Embryonic facial prominence (tissue), 1 donor: Measurements from ENCODE around the gene TBC1D5.
"Not testable (repeated sequence)": the region's sequence is repeated elsewhere in the genome, so short reads cannot be mapped to it uniquely, and the experiment has no call there.

Source experiments
- DNase-seq: peaks from one replicate; pipeline ENCODE4 v3.0.0-alpha.2; 2016; ENCODE audit errors: extremely low spot score

The TBC1D5 gene

DNA sequence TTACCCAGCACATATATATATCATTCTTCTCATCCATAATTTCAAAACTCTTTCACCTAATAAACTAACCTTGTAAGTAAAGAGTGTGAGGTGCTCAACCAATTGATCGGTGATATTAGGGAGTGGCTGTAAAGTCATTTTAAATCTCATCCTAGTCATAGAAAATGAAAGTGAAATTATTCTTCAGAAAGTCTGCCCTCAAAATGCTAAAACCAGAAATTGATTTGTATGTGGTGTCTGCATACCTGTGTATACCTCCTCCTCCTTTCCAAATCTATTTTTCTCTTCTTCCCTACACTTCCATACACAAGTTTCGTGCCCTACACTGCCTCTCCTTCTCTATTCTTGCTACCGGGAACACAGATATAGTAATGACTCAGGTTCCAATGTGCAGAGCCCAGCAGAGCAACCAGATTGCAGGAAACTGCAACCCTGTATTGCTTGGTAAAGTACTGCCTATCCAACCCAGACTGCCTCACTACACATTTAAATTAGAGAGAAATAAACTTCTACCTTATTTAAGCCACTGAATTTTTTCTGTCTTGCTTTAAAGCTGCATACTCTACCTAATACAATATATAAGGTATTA lies 7.4 kb upstream of the TBC1D5 start:
- no peak for DNase-seq

DNA sequence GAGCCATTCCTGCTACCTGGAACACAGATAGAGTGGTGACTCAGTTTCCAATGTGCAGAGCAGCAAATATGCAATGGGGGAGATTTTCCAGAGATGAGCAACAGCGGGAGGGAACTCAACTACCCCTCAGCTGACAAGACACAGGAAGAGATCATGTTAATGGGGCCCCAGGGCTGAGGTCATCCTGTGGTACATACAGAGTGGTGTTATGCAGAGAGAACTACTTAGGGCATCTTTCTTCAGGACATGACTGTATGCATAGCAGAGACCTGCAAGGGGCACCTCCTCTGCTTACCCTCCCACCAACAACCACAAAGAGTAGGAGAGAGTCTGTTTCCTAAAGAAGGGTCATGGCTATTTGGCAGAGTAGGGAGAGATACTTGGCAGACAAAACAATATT lies 6.8 kb upstream of the TBC1D5 start:
- no peak for DNase-seq

DNA sequence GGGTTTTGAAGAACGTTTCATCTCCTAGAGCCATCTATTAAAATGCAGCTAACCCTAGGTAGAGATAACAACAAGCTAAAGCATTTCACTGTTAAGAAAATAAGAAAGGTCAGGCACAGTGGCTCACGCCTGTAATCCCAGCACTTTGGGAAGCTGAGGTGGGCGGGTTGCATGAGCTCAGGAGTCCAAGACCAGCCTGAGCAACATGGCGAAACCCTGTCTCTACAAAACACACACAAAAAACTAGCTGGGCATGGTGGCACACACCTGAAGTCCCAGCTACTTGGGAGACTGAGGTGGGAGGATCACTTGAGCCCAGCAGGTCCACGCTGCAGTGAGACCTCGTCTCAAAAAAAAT lies 5.4 kb upstream of the TBC1D5 start:
- DNase-seq = no peak

DNA sequence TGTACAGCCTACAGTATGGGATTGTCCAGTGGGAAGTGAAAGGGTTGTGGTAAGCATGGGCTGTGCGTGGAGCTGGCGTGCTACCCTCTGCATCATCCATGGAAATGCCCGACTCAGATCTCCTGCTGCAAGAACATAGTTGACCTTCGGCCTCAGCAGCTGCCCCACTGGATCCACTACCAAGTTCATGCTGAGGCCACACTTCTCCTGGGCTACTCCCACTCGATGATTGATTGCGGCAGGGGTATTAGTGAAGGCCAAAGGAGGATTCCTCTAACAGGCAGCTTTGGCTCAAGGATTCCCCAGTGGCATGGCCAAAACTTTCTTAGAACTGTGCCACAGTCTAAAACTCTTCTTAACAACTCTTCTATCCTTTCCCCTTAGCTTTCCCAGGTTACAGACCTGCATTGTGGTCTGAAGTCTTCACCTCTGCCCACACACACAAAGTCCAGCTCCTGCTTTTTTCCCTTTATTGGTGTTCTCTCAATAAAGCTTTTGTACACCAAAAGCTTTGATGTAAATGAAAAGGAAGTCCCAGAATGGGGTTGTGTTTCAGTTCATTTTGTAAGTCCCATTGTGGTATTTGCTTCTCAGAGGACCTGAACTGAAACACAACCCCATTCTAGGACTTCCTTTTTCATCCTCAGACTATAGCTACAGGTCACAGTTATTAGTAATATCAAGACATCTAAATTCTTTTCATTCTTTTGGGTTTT lies 4.9 kb upstream of the TBC1D5 start:
- DNase-seq = no peak

DNA sequence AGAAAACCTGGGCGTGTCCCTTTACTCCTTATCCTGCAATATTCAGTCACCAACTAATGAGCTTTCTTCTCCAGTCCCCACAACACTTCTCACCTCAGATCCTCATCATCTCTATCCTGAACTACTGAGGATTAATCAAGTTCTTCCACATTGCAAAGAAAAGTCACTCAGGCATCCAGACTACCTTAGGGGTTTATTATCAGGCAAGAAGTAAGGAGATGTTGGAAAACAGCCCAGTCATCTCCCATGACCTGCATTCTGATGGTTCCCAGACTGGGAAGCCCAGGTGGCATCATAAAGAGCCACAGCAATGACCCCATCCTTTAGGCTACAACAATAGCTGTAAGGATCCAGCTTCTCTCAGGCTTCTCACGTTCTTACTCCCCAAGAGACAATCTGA lies 3.5 kb upstream of the TBC1D5 start:
- no peak for DNase-seq

- DNase-seq = no peak
These were observed 2.9 kb upstream of the TBC1D5 start for GRCh38 chr3:17745301-17745700.

- no peak for DNase-seq
These were observed 2.3 kb upstream of the TBC1D5 start for GRCh38 chr3:17744693-17745092.

GRCh38 chr3:17743658-17743995 lies 1.2 kb upstream of the TBC1D5 start:
- peak; percentile 2 for DNase-seq

DNA sequence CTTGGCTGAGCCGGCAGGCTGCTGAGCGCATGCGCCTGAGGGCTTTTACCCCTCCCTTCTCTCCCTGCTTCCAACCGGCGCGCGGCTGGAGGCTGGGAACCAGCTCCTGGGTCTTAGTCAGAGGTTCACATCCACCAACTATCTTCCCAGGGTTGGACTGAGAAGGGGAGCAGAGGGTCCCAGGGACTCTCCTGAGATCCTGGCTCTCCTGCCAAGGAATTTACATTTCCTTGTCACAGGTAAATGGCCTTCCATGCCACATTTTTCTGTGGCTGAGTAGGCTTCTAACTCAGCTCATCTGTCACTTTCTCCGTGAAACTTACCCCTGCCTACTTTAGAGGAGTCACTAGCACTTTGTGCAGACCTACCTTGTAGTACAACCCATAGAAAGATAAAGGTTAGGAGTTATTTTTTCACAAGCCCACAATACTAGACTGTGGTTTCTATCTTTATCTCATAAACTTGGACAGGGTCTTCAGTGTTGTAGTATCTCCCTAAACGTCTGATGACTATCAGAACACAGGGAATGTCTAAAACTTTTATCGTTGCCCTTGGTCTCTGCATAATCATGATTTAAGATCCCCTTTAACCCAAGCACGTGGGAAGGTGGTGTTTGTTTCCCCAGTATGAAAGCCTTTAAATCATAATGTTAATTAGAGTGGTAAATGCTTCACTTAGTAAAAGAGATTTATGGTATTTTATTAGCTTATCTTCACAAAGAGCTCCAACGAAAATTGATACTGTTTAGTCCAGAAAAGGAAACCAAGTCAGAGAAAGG lies 638 bp upstream of the TBC1D5 start:
- DNase-seq = peak; percentile 0

DNA sequence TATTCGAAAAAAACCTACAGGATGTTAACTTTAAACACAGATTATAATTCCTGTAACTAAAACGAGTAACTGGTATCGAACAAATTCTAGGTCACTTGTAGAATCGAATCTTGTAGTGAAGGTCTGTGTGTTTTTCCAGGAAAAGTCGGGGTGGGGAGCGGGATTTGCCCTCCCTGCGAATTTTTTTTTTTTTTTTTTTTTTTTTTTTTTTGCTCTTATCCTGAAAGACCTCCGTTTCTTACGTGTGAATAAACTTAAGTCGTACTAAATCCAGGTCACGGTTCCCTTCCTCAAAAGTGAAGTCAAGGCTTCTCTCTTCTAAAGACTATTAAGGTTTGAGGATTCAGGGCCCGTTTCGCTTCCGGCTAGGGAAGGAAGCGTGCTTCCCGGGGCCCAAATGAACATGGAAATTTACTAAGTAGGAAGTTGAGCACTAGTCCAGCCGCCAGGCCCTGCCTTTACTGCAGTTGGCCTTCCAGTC lies 770 bp downstream of the TBC1D5 start:
- DNase-seq = peak; percentile 13

DNA sequence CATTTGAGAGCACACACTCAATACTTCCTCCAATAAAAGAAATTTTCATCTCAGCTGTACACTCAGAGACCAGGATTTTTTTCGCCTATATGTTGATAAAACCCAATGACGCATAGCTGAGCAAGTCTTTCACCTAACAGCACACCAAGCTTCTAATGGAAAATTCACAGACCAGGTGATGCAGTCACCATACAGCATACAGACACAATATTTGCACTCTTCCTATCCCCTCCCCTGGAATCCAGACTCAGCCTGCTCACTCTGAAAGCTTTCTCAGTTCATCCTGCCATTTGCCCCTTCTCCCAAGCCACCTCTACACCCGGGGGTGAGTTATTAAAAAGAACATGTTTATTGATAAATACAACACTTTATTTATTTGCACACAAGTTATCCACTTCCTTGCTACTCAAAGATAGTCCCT lies 1.7 kb downstream of the TBC1D5 start:
- no peak for DNase-seq

- DNase-seq = no peak
These were observed 3.5 kb downstream of the TBC1D5 start for GRCh38 chr3:17738921-17739320.

- DNase-seq = no peak
These were observed 4.2 kb downstream of the TBC1D5 start for GRCh38 chr3:17738219-17738618.

GRCh38 chr3:17737591-17737990 lies 4.8 kb downstream of the TBC1D5 start:
- no peak for DNase-seq

DNA sequence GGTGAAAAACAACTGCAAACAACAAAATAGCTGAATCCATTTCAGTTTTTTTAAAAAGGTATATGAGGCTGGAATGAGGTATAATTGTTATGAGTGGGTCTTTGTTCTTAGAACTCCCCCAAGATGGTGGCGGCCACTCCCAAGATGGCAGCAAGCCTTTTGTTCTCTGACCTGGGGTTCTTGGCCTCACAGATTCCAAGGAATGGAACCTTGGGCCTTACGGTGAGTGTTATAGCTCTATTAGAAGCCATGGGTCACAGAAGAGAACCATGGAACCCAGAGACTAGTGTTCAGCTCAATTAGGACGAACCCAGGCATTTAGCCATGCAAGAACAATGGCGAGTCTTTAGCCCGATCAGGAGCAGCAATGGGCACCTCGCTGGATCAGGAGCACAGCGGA lies 7.1 kb downstream of the TBC1D5 start:
- not testable (repeated sequence) for DNase-seq

DNA sequence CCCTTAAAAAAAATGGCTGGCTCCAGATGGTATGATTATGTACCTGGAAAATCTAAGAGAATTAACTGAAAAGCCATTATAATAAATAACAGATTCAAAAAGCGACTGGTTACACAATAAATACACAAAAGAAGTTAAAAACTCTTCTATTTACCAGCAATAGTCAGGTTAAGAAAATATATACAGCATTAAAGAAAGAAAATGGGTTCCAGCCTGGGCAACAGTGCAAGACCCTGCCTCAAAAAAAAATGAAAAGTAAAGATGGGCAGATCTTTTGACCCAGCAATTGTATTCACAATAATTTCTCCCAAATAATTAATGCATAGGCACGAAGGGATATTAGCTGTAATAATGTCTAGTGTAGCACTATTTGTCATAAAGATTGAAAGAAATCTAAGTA lies 8.7 kb downstream of the TBC1D5 start:
- DNase-seq = no peak

GRCh38 chr3:17733215-17733614 lies 9.2 kb downstream of the TBC1D5 start:
- no peak for DNase-seq

DNA sequence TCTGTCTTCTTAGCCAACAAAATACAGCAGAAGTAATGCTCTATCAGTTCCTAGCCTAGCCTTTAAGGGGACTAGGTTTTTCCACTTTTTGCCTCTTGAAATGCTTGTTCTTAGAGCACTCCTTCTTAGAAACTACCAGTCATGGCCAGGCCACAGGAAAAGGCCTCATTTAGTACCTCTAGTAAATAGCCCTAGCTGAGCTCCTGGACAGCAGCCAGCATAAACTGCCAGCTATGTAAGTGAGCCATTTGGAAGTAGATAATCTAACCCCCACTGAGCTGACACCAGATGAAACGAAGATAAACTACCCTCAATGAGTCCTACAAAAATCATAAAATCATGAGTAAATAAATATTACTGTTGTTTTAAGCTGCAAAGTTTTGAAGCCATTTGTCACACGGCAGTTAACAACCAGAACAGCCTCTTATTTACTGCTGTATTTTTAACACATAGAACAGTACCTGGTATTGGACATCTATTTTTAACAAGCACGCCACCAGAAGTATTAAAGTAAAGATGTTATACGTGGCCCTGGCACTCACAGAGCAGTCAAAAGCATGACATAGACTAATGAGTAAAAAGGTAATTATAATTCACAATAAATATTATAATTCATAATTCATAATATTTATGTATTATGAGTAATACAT lies 12.0 kb downstream of the TBC1D5 start:
- no peak for DNase-seq

DNA sequence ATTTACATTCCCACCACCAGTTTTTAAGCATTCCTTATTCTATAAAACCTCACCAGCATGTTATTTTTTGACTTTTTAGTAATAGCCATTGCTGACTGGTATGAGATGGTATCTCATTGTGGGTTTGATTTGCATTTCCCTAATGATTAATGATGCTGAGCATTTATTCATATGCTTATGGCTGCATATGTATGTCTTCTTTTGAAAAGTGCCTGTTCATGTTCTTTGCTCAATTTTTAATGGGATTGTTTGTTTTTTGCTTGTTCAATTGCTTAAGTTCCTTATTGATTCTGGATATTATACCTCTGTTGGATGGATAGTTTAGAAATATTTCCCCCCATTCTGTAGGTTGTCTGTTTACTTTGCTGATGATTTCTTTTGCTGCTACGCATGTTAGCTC lies 16.1 kb downstream of the TBC1D5 start:
- DNase-seq = no peak

DNA sequence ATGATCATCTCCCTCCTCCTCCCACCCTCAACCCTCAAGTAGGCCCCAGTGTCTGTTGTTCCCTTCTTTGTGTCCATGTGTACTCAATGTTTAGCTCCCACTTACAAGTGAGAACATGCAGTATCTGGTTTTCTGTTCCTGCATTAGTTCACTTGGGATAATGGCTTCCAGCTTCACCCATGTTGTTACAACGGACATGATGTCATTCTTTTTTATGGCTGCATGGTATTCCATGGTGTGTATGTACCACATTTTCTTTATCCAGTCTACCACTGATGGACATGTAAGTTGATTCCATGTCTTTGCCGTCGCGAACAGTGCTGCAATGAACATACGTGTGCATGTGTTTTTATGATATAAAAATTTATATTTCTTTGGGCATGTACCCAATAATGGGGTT lies 16.6 kb downstream of the TBC1D5 start:
- peak; percentile 2 for DNase-seq

DNA sequence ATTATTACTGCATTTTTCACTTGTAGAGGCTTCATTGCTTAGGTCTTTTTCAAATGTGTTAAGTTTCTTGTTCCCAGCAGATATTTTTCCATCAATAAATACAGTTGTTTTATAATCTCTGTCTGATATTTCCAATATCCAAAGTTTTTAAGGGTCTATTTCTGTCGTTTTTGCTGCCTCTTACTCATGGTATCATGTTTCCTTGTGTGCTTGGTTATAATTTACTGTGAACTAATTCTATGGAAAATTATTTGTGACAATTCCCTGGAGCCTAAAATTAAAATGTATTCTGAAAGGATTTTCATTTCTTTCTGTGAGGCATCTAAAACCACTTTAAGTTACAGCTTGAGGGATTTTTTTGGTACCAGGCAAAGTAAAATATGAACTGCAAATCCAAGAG lies 17.5 kb downstream of the TBC1D5 start:
- no peak for DNase-seq

GRCh38 chr3:17724122-17724521 lies 18.3 kb downstream of the TBC1D5 start:
- no peak for DNase-seq

DNA sequence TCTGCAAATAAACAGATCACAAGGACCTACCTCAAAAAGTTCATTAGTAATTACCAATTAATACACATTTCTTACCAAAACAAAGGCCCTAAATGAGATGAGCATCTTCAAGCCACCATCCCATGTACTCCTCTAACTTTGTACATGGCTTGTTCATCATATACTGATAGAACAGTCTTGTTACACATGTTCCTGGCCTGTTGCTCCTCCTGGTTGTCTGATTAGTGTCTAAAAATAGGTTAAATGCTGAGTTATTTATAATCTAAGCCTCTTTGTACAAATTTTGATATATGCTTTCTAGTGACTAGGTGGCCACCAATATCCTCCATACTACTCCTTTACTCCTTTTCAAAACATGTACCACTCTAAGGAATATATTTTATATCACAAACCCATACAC lies 25.0 kb downstream of the TBC1D5 start:
- no peak for DNase-seq
